Activated naive CD4-positive, alpha-beta T cell treated with anti-CD3 and anti-CD28 coated beads for 36 hours (primary cell): ENCODE data around the gene MGAM2. TPM values are rescaled to one million over a fixed set of nuclear protein-coding genes. Genes with fewer than 3 reads are reported as not detected.

ENCODE experiments used
- CTCF ChIA-PET: fragments of 350-600 bp; sonication (Branson Sonifier 250); formaldehyde crosslinking; loops from one replicate; lab custom pipeline; 2021; ENCODE audit warnings: antibody characterized with exemption; lab: Charles Lee
- DNase-seq: peaks from one replicate; pipeline ENCODE4 v3.0.0-alpha.2; 2020
- H3K27ac Mint-ChIP-seq: one replicate; pipeline ENCODE4 v1.8.0; 2021; ENCODE audit warnings: mild to moderate bottlenecking, mixed read lengths
- H3K27me3 Mint-ChIP-seq: one replicate; pipeline ENCODE4 v1.8.0; 2021; ENCODE audit warnings: low read depth, mixed read lengths
- H3K36me3 Mint-ChIP-seq: one replicate; pipeline ENCODE4 v1.8.0; 2021; ENCODE audit warnings: low read depth, mixed read lengths
- H3K4me1 Mint-ChIP-seq: one replicate; pipeline ENCODE4 v1.8.0; 2021; ENCODE audit warnings: low read depth, mixed read lengths
- H3K4me3 Mint-ChIP-seq: one replicate; pipeline ENCODE4 v1.8.0; 2021; ENCODE audit warnings: mild to moderate bottlenecking, moderate library complexity, mixed read lengths
- H3K9me3 Mint-ChIP-seq: one replicate; pipeline ENCODE4 v1.8.0; 2021; ENCODE audit warnings: mixed read lengths
- intact Hi-C: fragments of 100-400 bp; cut with micrococcal nuclease; formaldehyde crosslinking; loops from one replicate; pipeline ENCODE4 v1.15.1; 2023
- total RNA-seq, 2 experiments: library from RNA; stranded (reverse); gene quantifications; one replicate each; pipeline ENCODE4 v1.2.3, GENCODE V29; 2021

The MGAM2 gene
- total RNA-seq, 2 experiments from 2014 or later: not detected

- no peaks in the 10 kb centered on the region for H3K36me3 Mint-ChIP-seq
- no peaks in the 10 kb centered on the region for H3K9me3 Mint-ChIP-seq
- no peak overlapping the region for H3K4me3 Mint-ChIP-seq
- H3K27ac Mint-ChIP-seq: no peak overlapping the region
- intact Hi-C loops: no loop called here
- peaks cover 2% of the 10 kb centered on the region for H3K27me3 Mint-ChIP-seq
- DNase-seq: no peak
- CTCF ChIA-PET: interaction anchor here (0.7 to 1.0 kb wide), 2 partner anchors 76 to 275 kb away, joined by 3 read pairs; no protein-coding TSS in a partner anchor
- H3K4me1 Mint-ChIP-seq: no peaks in the 10 kb centered on the region
Measured at GRCh38 chr7:142250705-142251104, 139.2 kb downstream of the MGAM2 start.

GRCh38 chr7:142257958-142258357 lies 146.4 kb downstream of the MGAM2 start, which contains the start of gene PRSS58:
Gene PRSS58, minus strand, starts transcription at chr7:142258058. Its CDS starts 351 bp downstream, at chr7:142257707.
- no peak for DNase-seq
- no peaks in the 10 kb centered on the region for H3K4me1 Mint-ChIP-seq
- H3K4me3 Mint-ChIP-seq: no peak within 1 kb of the TSS
- no peaks in the 10 kb centered on the region for H3K9me3 Mint-ChIP-seq
- intact Hi-C loops: no loop called here
- no peaks in the 10 kb centered on the region for H3K36me3 Mint-ChIP-seq
- CTCF ChIA-PET: no interaction called here
- no peaks in the 10 kb centered on the region for H3K27me3 Mint-ChIP-seq
- H3K27ac Mint-ChIP-seq: no peak within 1 kb of the TSS

GRCh38 chr7:142263598-142264380 lies 152.3 kb downstream of the MGAM2 start:
- DNase-seq: no peak
- no peak overlapping the region for H3K27ac Mint-ChIP-seq
- H3K9me3 Mint-ChIP-seq: no peaks in the 10 kb centered on the region
- peaks cover 2% of the 10 kb centered on the region for H3K27me3 Mint-ChIP-seq
- CTCF ChIA-PET: interaction anchor here (0.7 kb wide), 1 partner anchor 22 kb away, joined by 3 read pairs; no protein-coding TSS in a partner anchor
- no peak overlapping the region for H3K4me3 Mint-ChIP-seq
- intact Hi-C loops: no loop called here
- no peaks in the 10 kb centered on the region for H3K4me1 Mint-ChIP-seq
- no peaks in the 10 kb centered on the region for H3K36me3 Mint-ChIP-seq

Other genes with a start within 250 kb of the MGAM2 start
- not detected for gene OR9A4, start 195.3 kb upstream of the MGAM2 start, total RNA-seq
- gene CLEC5A, start 164.7 kb upstream of the MGAM2 start, total RNA-seq: not detected
- not detected for gene TAS2R38, start 137.9 kb upstream of the MGAM2 start, total RNA-seq
- not detected for gene MGAM, start 115.8 kb upstream of the MGAM2 start, total RNA-seq
- not detected for gene PRSS58, start 146.3 kb downstream of the MGAM2 start, total RNA-seq